HG03025 (cell line): ENCODE measurements around the gene MZT2B.
"Not testable (repeated sequence)": the region's sequence is repeated elsewhere in the genome, so short reads cannot be mapped to it uniquely, and the experiment has no call there.

Experiments
- ATAC-seq: cut with Tn5 transposase; IDR thresholded peaks from one replicate; pipeline ENCODE4 v1.9.1; 2021; ENCODE audit warnings: mild to moderate bottlenecking, moderate library complexity; ENCODE audit not compliant: unreplicated experiment, low FRiP score

MZT2B gene

GRCh38 chr2:130181880-130182682 lies at the start of gene MZT2B:
MZT2B (plus strand) TSS chr2:130182262; CDS start chr2:130182283, 21 bp downstream.
- peak; percentile 80 for ATAC-seq

GRCh38 chr2:130135692-130136541 lies 46.1 kb upstream of the MZT2B start:
- ATAC-seq = no peak

GRCh38 chr2:130136546-130136945 lies 45.5 kb upstream of the MZT2B start:
- not testable (repeated sequence) for ATAC-seq

GRCh38 chr2:130137118-130137517 lies 44.9 kb upstream of the MZT2B start:
- ATAC-seq = not testable (repeated sequence)

GRCh38 chr2:130138326-130138725 lies 43.7 kb upstream of the MZT2B start:
- not testable (repeated sequence) for ATAC-seq

GRCh38 chr2:130138841-130139251 lies 43.2 kb upstream of the MZT2B start:
- not testable (repeated sequence) for ATAC-seq

GRCh38 chr2:130139331-130140280 lies 42.5 kb upstream of the MZT2B start:
- not testable (repeated sequence) for ATAC-seq

- not testable (repeated sequence) for ATAC-seq
Measured at GRCh38 chr2:130140516-130140915, 41.5 kb upstream of the MZT2B start.

GRCh38 chr2:130141002-130141401 lies 41.1 kb upstream of the MZT2B start:
- not testable (repeated sequence) for ATAC-seq

- not testable (repeated sequence) for ATAC-seq
Measured at GRCh38 chr2:130141645-130142370, 40.3 kb upstream of the MZT2B start.

GRCh38 chr2:130142396-130143265 lies 39.4 kb upstream of the MZT2B start:
- ATAC-seq = not testable (repeated sequence)

- not testable (repeated sequence) for ATAC-seq
Measured at GRCh38 chr2:130143266-130144039, 38.6 kb upstream of the MZT2B start.

GRCh38 chr2:130145006-130145414 lies 37.1 kb upstream of the MZT2B start, which contains the start of gene CCDC74B:
CCDC74B (minus strand) TSS chr2:130145112; CDS start chr2:130144996, 116 bp downstream.
- peak; percentile 87 for ATAC-seq

- not testable (repeated sequence) for ATAC-seq
Measured at GRCh38 chr2:130148515-130148914, 33.5 kb upstream of the MZT2B start.

- no peak for ATAC-seq
Measured at GRCh38 chr2:130150181-130151144, 31.6 kb upstream of the MZT2B start.

- not testable (repeated sequence) for ATAC-seq
Measured at GRCh38 chr2:130151145-130151512, 30.9 kb upstream of the MZT2B start.
